Measurements from ENCODE around the gene TEX19.

TEX19 gene

DNA sequence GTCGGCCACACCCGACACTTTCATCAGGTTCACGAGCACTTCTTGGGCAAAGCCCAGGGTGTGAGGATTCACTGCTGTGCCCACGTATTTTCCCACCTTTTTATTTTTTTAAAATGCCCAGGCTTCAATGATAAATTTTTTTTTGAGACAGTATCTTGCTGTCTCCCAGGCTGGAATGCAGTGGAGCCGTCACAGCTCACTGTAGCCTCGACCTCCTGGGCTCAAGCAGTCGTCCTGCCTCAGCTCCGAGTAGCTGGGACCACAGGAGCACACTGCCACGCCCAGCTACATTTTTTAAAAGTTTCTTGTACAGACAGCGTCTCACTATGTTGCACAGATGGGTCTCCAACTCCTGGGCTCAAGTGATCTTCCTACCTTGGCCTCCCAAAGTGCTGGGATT is 30.3 kb downstream of the TEX19 start:
- no peak overlapping the region for H3K4me3 ChIP-seq (ENCODE audit: low read depth, low read length)
- TF ChIP-seq, protein P1, sequence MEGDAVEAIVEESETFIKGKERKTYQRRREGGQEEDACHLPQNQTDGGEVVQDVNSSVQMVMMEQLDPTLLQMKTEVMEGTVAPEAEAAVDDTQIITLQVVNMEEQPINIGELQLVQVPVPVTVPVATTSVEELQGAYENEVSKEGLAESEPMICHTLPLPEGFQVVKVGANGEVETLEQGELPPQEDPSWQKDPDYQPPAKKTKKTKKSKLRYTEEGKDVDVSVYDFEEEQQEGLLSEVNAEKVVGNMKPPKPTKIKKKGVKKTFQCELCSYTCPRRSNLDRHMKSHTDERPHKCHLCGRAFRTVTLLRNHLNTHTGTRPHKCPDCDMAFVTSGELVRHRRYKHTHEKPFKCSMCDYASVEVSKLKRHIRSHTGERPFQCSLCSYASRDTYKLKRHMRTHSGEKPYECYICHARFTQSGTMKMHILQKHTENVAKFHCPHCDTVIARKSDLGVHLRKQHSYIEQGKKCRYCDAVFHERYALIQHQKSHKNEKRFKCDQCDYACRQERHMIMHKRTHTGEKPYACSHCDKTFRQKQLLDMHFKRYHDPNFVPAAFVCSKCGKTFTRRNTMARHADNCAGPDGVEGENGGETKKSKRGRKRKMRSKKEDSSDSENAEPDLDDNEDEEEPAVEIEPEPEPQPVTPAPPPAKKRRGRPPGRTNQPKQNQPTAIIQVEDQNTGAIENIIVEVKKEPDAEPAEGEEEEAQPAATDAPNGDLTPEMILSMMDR (IDR thresholded peaks at IDR 0.05; ENCODE audit: low read depth, low read length), result no peak
- in situ Hi-C loops (cut with HindIII; ENCODE audit: low sequenced_read_pairs), result no loop called here
- DNase-seq (ENCODE audit: low read depth, low spot score), result no peak

DNA sequence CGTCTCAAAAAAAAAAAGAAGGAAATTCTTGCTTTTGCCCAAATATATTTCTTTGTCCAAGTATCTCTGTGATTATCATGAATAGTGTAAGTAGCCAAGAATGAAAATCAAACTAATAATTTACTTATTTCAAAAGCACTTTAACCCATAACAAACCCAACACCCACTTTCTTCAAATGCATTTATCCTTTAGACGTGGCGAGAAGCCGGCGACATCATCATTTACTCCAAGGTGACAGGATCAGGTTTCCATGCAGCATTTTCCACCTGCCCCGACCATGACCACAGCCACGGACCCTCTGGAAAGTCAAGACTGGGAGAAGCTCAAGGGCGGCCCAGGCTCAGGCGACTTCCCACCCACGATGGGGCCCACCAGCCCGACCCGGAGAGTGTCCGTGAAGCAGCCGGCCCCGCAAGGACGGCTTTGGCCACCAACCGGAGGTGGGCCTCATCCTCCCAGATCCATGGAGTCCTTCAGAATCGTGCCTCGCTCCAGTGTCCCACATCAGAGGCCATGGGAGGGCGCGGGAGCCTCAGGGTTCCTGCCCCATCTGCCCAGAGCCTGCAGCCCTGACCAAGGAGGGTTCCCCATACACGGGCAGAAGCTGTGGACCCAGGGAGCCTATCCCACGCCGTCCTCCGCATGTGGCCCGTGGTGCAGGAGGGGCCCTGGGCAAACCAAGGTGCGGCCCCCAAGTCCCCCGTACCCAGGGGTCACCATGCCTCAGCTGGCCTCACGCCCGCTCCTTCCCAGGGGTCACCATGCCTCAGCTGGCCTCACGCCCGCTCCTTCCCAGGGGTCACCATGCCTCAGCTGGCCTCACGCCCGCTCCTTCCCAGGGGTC is 31.2 kb downstream of the TEX19 start:
- no peak overlapping the region for H3K4me3 ChIP-seq (ENCODE audit: low read depth, low read length)
- TF ChIP-seq, protein P1 (IDR thresholded peaks at IDR 0.05; ENCODE audit: low read depth, low read length), result no peak
- in situ Hi-C loops (cut with HindIII; ENCODE audit: low sequenced_read_pairs), result no loop called here
- no peak for DNase-seq (ENCODE audit: low read depth, low spot score)

DNA sequence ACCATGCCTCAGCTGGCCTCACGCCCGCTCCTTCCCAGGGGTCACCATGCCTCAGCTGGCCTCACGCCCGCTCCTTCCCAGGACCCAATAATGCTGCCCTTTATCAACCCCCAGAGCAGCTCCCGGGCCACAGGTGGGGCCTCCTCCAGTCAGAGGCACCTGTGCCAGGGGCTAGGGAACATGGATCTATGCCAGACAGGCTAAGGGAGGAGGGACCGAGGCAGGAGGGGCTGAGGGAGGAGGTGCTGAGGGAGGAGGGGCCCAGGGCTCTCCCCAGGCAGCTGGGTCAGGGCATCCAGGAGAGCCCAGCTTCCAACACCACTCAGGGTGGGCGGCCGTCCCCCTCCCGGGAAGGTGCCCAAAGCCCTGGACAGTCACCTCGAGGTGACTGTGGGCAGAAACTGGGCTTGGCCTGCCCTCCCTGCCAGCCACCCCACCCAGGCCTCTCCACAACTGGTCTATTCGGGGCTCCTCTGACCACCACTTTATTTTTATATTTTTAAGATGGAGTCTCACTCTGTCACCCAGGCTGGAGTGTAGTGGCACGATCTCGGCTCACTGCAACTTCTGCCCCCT is 31.9 kb downstream of the TEX19 start:
- H3K4me3 ChIP-seq (ENCODE audit: low read depth, low read length), result no peak overlapping the region
- in situ Hi-C loops (cut with HindIII; ENCODE audit: low sequenced_read_pairs), result no loop called here
- DNase-seq (ENCODE audit: low read depth, low spot score), result no peak
- TF ChIP-seq, protein P1 (IDR thresholded peaks at IDR 0.05; ENCODE audit: low read depth, low read length), result no peak

DNA sequence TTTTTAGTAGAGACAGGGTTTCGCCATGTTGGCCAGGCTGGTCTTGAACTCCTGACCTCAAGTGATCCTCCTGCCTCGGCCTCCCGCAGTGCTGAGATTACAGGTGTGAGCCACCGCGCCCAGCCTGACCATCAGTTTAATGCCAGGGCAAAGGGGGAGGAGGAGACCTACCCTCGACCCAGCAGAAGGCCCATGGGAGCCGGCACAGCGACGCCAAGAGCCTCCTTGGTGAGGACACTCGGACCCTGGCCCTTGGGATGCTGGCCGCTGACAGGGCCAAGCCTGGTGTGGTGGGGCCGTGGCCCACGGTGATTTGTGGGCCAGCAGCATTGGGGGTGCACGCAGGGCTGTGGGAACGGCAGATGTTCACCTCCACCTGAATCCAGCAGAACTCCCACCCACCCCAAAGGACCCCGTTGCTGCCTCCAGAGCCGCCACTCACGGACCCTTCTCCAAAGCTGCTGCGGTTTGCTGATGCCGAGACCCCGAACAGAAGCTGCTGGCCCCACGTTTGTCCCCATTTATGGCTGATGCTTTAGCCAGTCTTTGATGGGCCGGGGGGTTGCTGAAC is 32.5 kb downstream of the TEX19 start:
- TF ChIP-seq, protein P1 (IDR thresholded peaks at IDR 0.05; ENCODE audit: low read depth, low read length), result no peak
- no peak overlapping the region for H3K4me3 ChIP-seq (ENCODE audit: low read depth, low read length)
- in situ Hi-C loops (cut with HindIII; ENCODE audit: low sequenced_read_pairs), result no loop called here
- no peak for DNase-seq (ENCODE audit: low read depth, low spot score)

DNA sequence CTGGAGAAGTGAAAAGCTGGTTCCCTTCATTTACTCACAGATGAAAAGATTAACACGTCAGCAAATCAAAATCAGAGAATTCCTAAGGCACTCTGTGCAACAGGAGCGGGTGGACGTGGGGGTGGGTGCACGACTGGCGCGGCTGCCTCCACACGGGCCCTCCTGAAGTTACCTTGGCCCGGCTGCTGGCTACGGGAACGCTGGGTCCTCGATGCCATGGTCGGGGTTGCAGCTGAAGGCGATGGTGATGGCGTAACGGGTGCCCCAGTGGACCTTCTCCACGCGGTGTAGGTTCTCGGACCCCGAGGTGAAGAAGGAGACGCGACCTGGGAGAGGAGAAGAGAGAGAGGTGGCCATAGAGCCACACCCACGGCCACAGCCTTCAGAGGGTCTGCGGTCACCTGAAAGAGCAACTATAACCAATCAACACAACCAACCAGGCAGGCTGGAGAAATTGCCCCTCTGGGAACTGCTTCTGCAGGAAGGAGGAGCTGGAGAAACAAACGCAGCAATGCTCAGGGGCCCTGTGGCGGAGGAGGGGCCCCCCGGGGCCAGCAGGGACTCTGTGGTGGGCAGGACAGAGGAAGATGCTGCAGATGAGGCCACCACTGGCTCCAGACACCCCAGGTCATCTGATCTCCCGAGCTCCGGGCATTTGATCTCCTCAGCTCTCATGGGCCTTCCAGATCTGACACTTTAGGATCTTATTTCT is 33.3 kb downstream of the TEX19 start:
- in situ Hi-C loops (cut with HindIII; ENCODE audit: low sequenced_read_pairs), result no loop called here

DNA sequence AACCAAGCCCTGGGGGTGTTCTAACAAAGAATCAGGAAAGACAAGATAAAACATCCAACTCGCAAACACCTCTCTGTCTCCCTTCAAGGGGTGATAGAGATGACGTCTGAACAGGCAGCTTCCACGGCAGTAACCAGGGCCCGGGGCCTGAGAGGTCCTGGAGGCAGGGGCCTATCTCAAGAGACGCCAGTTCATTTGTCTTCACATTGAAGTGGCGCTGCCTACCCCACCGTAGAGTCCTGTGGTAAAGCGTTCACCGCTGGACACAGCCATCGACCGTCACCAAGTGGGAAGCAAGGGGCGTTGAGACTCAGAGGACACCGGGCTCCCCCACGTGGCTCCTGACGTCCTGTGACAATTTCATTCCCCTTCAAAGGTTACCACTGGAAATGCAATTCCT is 33.9 kb downstream of the TEX19 start:
- TF ChIP-seq, protein P1 (IDR thresholded peaks at IDR 0.05; ENCODE audit: low read depth, low read length), result no peak
- in situ Hi-C loops (cut with HindIII; ENCODE audit: low sequenced_read_pairs), result no loop called here
- H3K4me3 ChIP-seq (ENCODE audit: low read depth, low read length), result no peak overlapping the region
- no peak for DNase-seq (ENCODE audit: low read depth, low spot score)

More for the DNA sequence above, 33.3 kb downstream of the TEX19 start:
- H3K4me3 ChIP-seq (ENCODE audit: low read depth, low read length), result no peak overlapping the region
- TF ChIP-seq, protein P1 (IDR thresholded peaks at IDR 0.05; ENCODE audit: low read depth, low read length), result no peak
- no peak for DNase-seq (ENCODE audit: low read depth, low spot score)
